ENCODE results near the gene DNM2.
"Not testable (repeated sequence)": the region's sequence is repeated elsewhere in the genome, so short reads cannot be mapped to it uniquely, and the experiment has no call there.

Gene DNM2

DNA sequence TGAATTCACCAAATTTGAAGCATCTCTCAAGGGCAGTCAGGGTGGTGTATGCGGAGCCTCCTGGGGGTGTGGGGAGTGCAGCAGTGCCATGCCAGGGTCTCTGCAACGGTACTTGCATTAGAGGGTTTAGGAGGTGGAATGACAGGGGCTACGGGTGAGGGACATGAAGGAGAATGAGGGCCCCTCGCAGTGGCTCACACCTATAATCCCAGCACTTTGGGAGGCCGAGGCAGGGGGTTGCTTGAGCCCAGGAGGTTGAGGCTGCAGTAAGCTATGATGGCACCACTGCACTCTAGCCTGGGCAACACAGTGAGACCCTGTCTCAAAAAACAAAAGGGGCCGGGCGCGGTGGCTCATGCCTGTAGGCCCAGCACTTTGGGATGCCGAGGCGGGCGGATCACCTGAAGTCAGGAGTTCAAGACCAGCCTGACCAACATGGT, 152.0 kb downstream of the DNM2 start:
- not testable (repeated sequence) for DNase-seq (ENCODE audit: low spot score)

DNA sequence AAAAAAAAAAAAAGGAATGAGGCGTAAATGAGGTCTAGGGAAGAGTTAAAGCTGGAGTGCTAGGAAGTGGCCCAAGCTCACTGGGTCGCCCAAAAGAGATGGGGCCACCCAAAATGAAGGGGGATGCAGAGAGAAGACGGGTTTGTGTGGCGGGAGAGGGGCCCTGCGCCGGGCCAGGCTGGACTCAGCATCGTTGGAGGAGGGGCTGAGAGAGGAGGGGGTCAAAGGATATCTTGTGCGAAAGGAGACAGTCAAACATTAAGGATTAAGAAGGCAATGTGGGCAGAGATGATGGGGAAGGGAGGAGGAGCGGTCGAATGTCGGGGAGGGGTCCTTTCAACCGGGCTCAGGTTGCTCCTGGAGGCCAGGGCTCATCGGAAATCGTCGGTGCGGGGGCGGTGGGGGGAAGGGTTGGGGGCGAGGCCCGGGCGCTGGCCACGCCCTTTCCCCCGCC, 152.6 kb downstream of the DNM2 start:
- DNase-seq (ENCODE audit: low spot score) = no peak

DNA sequence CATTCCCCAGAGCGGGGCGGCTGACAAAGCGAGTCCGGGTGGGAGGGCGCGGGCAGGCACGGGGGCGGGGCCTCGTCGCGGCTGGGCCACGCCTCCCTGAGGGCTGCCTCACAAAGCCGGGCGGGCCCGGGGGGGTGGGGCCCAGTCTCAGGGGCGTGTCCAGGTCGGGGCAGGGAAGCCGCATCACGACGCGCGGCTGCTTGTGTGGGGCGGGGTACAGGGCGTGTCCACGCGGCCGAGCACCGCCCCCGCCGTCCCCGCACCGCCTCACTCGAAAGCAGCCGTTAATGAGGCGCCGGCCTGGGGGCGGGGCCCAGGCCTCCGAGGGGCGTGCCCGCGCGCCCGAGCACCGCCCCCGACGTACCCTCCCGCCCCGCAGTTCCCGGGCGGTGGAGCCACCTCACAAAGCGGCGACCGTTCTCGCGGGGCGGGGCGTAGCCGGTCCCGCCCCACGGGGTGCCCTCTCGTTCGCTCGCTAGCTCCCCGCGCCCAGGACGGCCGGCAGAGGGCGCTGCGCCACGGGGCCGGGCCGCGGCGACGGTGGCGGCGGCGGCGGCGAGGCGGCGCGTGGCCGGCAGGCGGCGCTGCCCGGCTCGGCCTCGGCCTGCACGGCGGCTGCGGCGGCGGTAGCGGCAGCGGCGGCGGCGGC, 153.2 kb downstream of the DNM2 start, which contains the start of gene CARM1:
CARM1 (plus strand) TSS at position 599 of the 649 bp plus-strand sequence. CDS start 150 bp downstream, outside the sequence.
- peak; percentile 100 for DNase-seq (ENCODE audit: low spot score)

DNA sequence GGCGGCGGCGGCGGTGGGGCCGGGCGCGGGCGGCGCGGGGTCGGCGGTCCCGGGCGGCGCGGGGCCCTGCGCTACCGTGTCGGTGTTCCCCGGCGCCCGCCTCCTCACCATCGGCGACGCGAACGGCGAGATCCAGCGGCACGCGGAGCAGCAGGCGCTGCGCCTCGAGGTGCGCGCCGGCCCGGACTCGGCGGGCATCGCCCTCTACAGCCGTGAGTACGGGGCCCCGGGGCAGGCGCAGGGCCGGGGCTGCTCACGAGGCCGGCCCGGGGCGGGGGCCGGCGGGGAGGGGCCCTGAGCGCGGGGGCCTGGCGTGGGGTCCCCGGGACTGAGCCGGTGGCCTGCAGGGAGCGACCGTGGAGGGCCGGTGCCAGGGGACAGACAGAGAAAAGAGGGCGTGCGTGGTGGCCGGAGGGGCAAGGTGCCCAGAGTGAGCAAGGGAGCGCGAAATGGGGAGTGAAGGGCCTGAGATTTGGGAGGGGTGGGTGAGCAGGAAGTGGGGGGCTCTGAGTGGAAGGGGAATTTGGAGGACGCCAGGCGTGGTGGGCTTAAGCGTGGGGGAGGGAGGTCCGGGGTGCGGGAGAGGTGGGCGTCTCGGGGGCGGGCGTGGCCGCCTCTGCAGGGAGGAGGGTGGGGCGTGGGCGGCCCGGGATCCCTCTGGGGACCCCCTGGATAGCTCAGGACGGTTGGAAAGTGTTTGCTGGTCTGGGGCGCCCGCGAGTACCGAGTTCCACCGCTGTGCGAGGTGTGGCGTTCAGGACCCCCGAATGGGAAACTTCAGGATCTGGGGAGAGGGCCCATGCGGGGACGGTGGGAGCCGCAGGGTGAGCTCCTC, 154.0 kb downstream of the DNM2 start:
- DNase-seq (ENCODE audit: low spot score) = peak; percentile 47

DNA sequence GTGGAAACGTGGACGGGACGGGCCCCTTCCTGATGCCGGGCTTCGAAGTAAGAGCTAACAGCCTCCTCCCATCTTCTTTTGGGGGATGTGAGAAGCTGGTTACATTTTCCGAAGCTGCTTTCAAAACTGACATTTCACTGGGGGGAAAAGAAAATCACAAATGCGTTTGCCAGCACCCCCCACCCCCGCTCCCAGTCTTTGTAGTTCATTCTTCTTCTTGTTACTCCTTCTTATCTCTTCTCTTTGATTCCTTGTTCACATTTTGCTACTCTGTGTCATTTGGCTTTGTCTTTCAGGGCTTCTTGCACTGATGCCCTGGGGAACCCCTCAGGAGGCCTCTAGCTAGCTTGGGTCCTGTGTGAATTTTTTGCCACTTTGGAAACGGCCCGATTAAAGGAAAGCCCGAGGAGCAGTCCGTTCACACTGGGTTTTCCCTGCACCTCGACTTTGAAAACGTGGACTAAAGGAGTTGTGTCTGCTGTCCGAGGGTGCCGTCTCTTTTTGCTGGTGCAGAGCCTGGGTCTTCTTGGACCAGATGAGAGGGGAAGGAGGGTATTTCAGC, 154.7 kb downstream of the DNM2 start:
- DNase-seq (ENCODE audit: low spot score) = no peak

DNA sequence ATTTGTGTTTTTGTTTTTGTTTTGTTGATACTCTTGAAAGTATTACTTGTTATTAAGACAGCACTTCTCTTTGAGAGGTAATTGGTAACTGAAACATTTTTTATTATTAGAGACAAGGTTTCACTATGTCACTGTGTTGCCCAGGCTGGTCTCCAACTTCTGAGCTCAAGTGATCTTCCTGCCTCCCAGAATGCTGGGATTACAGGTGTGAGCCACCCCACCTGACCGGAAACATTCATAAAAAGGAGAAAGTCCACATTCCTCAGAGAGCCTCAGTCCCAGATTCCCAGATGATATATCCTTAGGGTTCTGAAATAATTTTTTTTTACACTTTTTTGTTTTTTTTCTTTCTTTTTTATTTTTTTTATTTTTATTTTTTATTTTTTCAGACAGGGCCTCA, 156.1 kb downstream of the DNM2 start:
- no peak for DNase-seq (ENCODE audit: low spot score)

DNA sequence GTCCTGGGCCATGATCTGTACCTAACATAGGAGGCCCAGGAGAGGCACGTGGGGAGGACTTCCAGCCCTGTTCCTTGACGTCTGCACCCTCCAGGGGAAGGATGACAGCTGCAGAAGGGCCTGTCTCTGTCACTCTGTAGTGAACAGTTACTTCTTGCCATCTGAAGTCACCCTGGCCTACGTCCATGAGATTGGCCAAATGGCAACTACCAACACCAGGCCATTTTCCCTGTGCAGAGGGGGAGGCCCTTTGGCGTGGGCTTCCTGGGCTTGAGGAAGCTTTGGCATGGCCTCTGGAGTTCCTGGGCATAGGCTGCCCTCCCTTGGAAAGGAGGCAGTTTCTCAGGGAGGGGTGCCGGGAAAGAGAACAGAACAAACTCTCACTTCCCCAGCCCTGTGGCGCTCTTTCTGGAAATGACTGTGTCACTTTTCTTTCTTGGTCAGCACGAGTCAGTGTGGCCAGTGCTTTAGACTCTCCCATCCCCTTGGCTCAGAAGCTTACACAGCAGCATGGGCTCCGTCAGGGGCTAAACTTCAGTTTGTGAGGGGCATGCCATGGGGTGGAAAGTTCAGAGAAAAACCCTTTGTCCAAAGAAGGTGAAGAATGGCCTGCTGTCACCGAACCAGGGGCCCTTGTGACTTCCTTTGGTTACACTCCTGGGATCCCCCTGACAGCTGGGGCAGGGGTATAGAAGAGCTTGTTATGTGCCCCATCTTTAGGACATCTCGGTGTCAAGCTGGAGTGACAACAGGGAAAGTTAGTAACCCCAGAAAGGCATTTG, 158.8 kb downstream of the DNM2 start:
- peak; percentile 12 for DNase-seq (ENCODE audit: low spot score)

DNA sequence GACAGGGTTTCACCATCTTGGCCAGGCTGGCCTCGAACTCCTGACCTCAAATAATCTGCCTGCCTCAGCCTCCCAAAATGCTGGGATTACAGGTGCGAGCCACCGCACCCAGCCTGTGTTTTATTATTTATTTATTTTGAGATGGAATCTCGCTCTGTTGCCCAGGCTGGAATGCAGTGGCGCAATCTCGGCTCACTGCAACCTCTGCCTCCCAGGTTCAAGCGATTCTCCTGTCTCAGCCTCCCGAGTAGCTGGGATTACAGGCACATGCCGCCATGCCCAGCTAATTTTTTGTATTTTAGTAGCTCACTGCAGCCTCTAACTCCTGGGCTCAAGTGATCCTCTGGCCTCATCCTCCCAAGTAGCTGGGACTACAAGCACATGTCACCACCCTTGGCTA, 159.7 kb downstream of the DNM2 start:
- not testable (repeated sequence) for DNase-seq (ENCODE audit: low spot score)

DNA sequence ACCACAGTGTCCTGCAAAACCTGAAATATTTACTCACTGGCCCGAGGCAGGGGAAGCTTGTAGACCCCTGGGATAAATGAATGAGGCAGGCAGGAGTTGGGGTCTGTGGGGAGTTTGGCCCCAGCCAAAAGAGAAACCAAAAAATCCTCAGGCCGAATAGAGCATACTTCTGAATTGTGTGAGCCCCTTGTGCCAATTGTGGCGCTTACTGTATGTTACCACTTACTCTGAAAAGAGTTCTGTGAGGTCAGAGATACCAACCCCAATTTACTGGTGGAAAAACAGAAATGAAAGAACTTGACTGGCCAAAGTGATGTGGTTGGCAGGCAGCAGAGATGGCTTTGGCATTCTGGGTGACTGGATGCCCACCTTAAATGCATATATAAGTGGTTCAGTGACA, 160.4 kb downstream of the DNM2 start:
- peak; percentile 3 for DNase-seq (ENCODE audit: low spot score)

Data from AG20443 (cell line).